ENCODE measurements around the gene EML6.

EML6 gene

GRCh38 chr2:54918647-54919280, 195.3 kb downstream of the EML6 start:
- no peak for DNase-seq

GRCh38 chr2:54920660-54921059, 197.2 kb downstream of the EML6 start:
- DNase-seq: no peak

GRCh38 chr2:54924121-54924520, 200.7 kb downstream of the EML6 start:
- DNase-seq: no peak

GRCh38 chr2:54925022-54925421, 201.6 kb downstream of the EML6 start:
- no peak for DNase-seq

GRCh38 chr2:54927085-54927750, 203.8 kb downstream of the EML6 start:
- DNase-seq: no peak

GRCh38 chr2:54927751-54928615, 204.5 kb downstream of the EML6 start:
- no peak for DNase-seq

- no peak for DNase-seq
These were observed 205.3 kb downstream of the EML6 start for GRCh38 chr2:54928719-54929118.

GRCh38 chr2:54931473-54931872, 208.0 kb downstream of the EML6 start:
- no peak for DNase-seq

- no peak for DNase-seq
These were observed 211.9 kb downstream of the EML6 start for GRCh38 chr2:54935389-54935788.

GRCh38 chr2:54936766-54937165, 213.3 kb downstream of the EML6 start:
- peak; percentile 86 for DNase-seq

- DNase-seq: no peak
These were observed 216.1 kb downstream of the EML6 start for GRCh38 chr2:54939446-54940118.

- no peak for DNase-seq
These were observed 217.3 kb downstream of the EML6 start for GRCh38 chr2:54940723-54941122.

- no peak for DNase-seq
These were observed 218.0 kb downstream of the EML6 start for GRCh38 chr2:54941248-54941984.

GRCh38 chr2:54942373-54942772, 218.9 kb downstream of the EML6 start:
- DNase-seq: no peak

GRCh38 chr2:54944724-54945326, 221.4 kb downstream of the EML6 start:
- DNase-seq: no peak

GRCh38 chr2:54945391-54946219, 222.1 kb downstream of the EML6 start:
- DNase-seq: no peak

- no peak for DNase-seq
These were observed 222.9 kb downstream of the EML6 start for GRCh38 chr2:54946220-54946805.

- no peak for DNase-seq
These were observed 223.7 kb downstream of the EML6 start for GRCh38 chr2:54947136-54947535.

GRCh38 chr2:54947646-54948045, 224.2 kb downstream of the EML6 start:
- DNase-seq: no peak

GRCh38 chr2:54948120-54948519, 224.7 kb downstream of the EML6 start:
- no peak for DNase-seq

- DNase-seq: no peak
These were observed 226.0 kb downstream of the EML6 start for GRCh38 chr2:54949431-54949830.
